KMS-11 (cell line): Measurements from ENCODE around the gene ZGLP1.

Source experiments
- H2AFZ ChIP-seq: fragments of 200-600 bp; sonication (generic); 2 replicates; pipeline ENCODE4 v1.6.1; 2016; ENCODE audit warnings: antibody characterized with exemption, mixed run types, low read depth
- H3K27ac ChIP-seq: fragments of 200-600 bp; sonication (generic); 2 replicates; pipeline ENCODE4 v1.6.1; 2016; ENCODE audit warnings: mild to moderate bottlenecking, mixed run types
- H3K27me3 ChIP-seq: fragments of 200-600 bp; sonication (generic); 2 replicates; pipeline ENCODE4 v1.6.1; 2017; ENCODE audit warnings: mild to moderate bottlenecking, low read depth, mixed run types, moderate library complexity; ENCODE audit not compliant: insufficient read depth
- H3K36me3 ChIP-seq: fragments of 200-600 bp; sonication (generic); 2 replicates; pipeline ENCODE4 v1.6.1; 2017; ENCODE audit warnings: mild to moderate bottlenecking, mixed run types; ENCODE audit not compliant: insufficient read depth
- H3K4me1 ChIP-seq: fragments of 200-600 bp; sonication (generic); 2 replicates; pipeline ENCODE4 v1.6.1; 2016; ENCODE audit warnings: mild to moderate bottlenecking, low read depth, mixed run types; ENCODE audit not compliant: poor library complexity, severe bottlenecking
- H3K4me2 ChIP-seq: fragments of 200-600 bp; sonication (generic); 2 replicates; pipeline ENCODE4 v1.7.0; 2016; ENCODE audit warnings: mild to moderate bottlenecking, mixed run types
- H3K4me3 ChIP-seq: fragments of 200-600 bp; sonication (generic); IDR thresholded peaks from 2 replicates; pipeline ENCODE4 v1.6.1; 2017; ENCODE audit warnings: low read depth, low read length, mixed read lengths; ENCODE audit not compliant: insufficient read depth
- H3K79me2 ChIP-seq: fragments of 200-600 bp; sonication (generic); 2 replicates; pipeline ENCODE4 v1.6.1; 2016; ENCODE audit warnings: low read depth, mixed run types; ENCODE audit not compliant: insufficient read depth
- H3K9ac ChIP-seq: fragments of 200-600 bp; sonication (generic); 2 replicates; pipeline ENCODE4 v1.6.1; 2016; ENCODE audit warnings: mild to moderate bottlenecking, mixed run types
- H4K20me1 ChIP-seq: fragments of 200-600 bp; sonication (generic); 2 replicates; pipeline ENCODE4 v1.6.1; 2016; ENCODE audit warnings: mild to moderate bottlenecking, mixed run types; ENCODE audit not compliant: insufficient read depth
- TF ChIP-seq, protein P1 (sequence below): fragments of 200-600 bp; sonication (generic); conservative IDR thresholded peaks from 2 replicates; pipeline ENCODE4 v1.6.1; 2017; ENCODE audit warnings: low read depth, mild to moderate bottlenecking, antibody characterized with exemption, low read length, moderate library complexity, mixed read lengths

ZGLP1 gene

GRCh38 chr19:10309423-10309822, at the start of gene ZGLP1:
ZGLP1 (minus strand) TSS chr19:10309815.
- Histone ChIP-seq H3K36me3 (no peaks in the 10 kb centered on the region), H2AFZ (no peak within 1 kb of the TSS), H3K4me1 (peaks cover under 1% of the 10 kb centered on the region), H3K27me3 (no peaks in the 10 kb centered on the region), H3K4me2 (no peak within 1 kb of the TSS), H3K27ac (no peak within 1 kb of the TSS), H4K20me1 (no peaks in the 10 kb centered on the region), H3K79me2 (no peaks in the 10 kb centered on the region), H3K9ac (no peak within 1 kb of the TSS), H3K4me3 (no peak within 1 kb of the TSS)
- TF ChIP-seq, protein P1, sequence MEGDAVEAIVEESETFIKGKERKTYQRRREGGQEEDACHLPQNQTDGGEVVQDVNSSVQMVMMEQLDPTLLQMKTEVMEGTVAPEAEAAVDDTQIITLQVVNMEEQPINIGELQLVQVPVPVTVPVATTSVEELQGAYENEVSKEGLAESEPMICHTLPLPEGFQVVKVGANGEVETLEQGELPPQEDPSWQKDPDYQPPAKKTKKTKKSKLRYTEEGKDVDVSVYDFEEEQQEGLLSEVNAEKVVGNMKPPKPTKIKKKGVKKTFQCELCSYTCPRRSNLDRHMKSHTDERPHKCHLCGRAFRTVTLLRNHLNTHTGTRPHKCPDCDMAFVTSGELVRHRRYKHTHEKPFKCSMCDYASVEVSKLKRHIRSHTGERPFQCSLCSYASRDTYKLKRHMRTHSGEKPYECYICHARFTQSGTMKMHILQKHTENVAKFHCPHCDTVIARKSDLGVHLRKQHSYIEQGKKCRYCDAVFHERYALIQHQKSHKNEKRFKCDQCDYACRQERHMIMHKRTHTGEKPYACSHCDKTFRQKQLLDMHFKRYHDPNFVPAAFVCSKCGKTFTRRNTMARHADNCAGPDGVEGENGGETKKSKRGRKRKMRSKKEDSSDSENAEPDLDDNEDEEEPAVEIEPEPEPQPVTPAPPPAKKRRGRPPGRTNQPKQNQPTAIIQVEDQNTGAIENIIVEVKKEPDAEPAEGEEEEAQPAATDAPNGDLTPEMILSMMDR, result no peak

GRCh38 chr19:10356431-10356830, 46.8 kb upstream of the ZGLP1 start:
- H3K27ac ChIP-seq, result no peak overlapping the region

GRCh38 chr19:10353793-10354391, 44.3 kb upstream of the ZGLP1 start:
- TF ChIP-seq, protein P1, result no peak
- Histone ChIP-seq H3K4me3 (no peak overlapping the region), H3K36me3 (no peaks in the 10 kb centered on the region; the same call in 1 of the 2 replicates), H3K79me2 (no peaks in the 10 kb centered on the region), H3K9ac (no peak overlapping the region), H2AFZ (no peak overlapping the region), H4K20me1 (no peaks in the 10 kb centered on the region), H3K27ac (no peak overlapping the region), H3K4me1 (no peaks in the 10 kb centered on the region), H3K27me3 (no peaks in the 10 kb centered on the region), H3K4me2 (no peak overlapping the region)

More at GRCh38 chr19:10356431-10356830, 46.8 kb upstream of the ZGLP1 start:
- H3K27me3 ChIP-seq, result no peaks in the 10 kb centered on the region
- no peak overlapping the region for H3K9ac ChIP-seq
- H3K79me2 ChIP-seq, result no peaks in the 10 kb centered on the region
- no peaks in the 10 kb centered on the region for H3K4me1 ChIP-seq
- no peak overlapping the region for H3K4me3 ChIP-seq
- no peak overlapping the region for H2AFZ ChIP-seq
- TF ChIP-seq, protein P1, result no peak
- no peaks in the 10 kb centered on the region for H4K20me1 ChIP-seq
- no peak overlapping the region for H3K4me2 ChIP-seq
- H3K36me3 ChIP-seq, result no peaks in the 10 kb centered on the region; the same call in 1 of the 2 replicates

- Histone ChIP-seq H3K4me2 (no peak overlapping the region), H3K27ac (no peak overlapping the region), H2AFZ (no peak overlapping the region), H3K36me3 (no peaks in the 10 kb centered on the region; the same call in 1 of the 2 replicates), H3K4me1 (no peaks in the 10 kb centered on the region), H3K9ac (no peak overlapping the region), H3K4me3 (no peak overlapping the region), H3K79me2 (no peaks in the 10 kb centered on the region), H3K27me3 (no peaks in the 10 kb centered on the region), H4K20me1 (no peaks in the 10 kb centered on the region)
- TF ChIP-seq, protein P1, result no peak
Observed at GRCh38 chr19:10352764-10353671, 43.4 kb upstream of the ZGLP1 start.
